NCI-H510A (cell line): ENCODE results near the gene CNTNAP1.
A peak's percentile ranks its signal among the peaks of the same experiment; 100 is the strongest.
"Not testable (repeated sequence)": the region's sequence is repeated elsewhere in the genome, so short reads cannot be mapped to it uniquely, and the experiment has no call there.

Source experiments
- DNase-seq: peaks from one replicate; lab custom pipeline; 2025; lab: John Stamatoyannopoulos, UW

The CNTNAP1 gene

GRCh38 chr17:42740699-42741098, 58.4 kb downstream of the CNTNAP1 start:
- DNase-seq = no peak

- not testable (repeated sequence) for DNase-seq
These were observed 60.6 kb downstream of the CNTNAP1 start for GRCh38 chr17:42742916-42743315.

- DNase-seq = no peak
These were observed 61.4 kb downstream of the CNTNAP1 start for GRCh38 chr17:42743595-42744282.

GRCh38 chr17:42744283-42744805, 62.0 kb downstream of the CNTNAP1 start:
- DNase-seq = peak; percentile 83

- peak; percentile 93 for DNase-seq
These were observed 62.7 kb downstream of the CNTNAP1 start, which contains the start of gene EZH1 for GRCh38 chr17:42744806-42745617. EZH1 (minus strand) TSS chr17:42745040; CDS start chr17:42728941, 16,099 bp downstream.

- DNase-seq = no peak
These were observed 66.0 kb downstream of the CNTNAP1 start for GRCh38 chr17:42748202-42748907.

- no peak for DNase-seq
These were observed 66.8 kb downstream of the CNTNAP1 start for GRCh38 chr17:42748908-42749798.
